Islet precursor cell (in vitro differentiated cells): ENCODE results near the gene BCL11A.

ENCODE experiments used
- DNase-seq: peaks from one replicate; pipeline ENCODE4 v3.0.0-alpha.2; 2018

BCL11A gene

GRCh38 chr2:60553495-60554073 lies at the start of gene BCL11A:
TSS of gene BCL11A (minus strand) at chr2:60553654. CDS start at chr2:60553270, 384 bp downstream.
- DNase-seq = peak; percentile 96

GRCh38 chr2:60602828-60603532 lies 49.5 kb upstream of the BCL11A start:
- no peak for DNase-seq

- DNase-seq = no peak
These were observed 48.9 kb upstream of the BCL11A start for GRCh38 chr2:60602388-60602787.

GRCh38 chr2:60598271-60598670 lies 44.8 kb upstream of the BCL11A start:
- no peak for DNase-seq

GRCh38 chr2:60597346-60597745 lies 43.9 kb upstream of the BCL11A start:
- DNase-seq = no peak

- no peak for DNase-seq
These were observed 43.0 kb upstream of the BCL11A start for GRCh38 chr2:60596411-60596810.

- DNase-seq = no peak
These were observed 42.5 kb upstream of the BCL11A start for GRCh38 chr2:60595953-60596352.

- no peak for DNase-seq
These were observed 35.6 kb upstream of the BCL11A start for GRCh38 chr2:60589104-60589503.

- no peak for DNase-seq
These were observed 32.6 kb upstream of the BCL11A start for GRCh38 chr2:60586081-60586480.

- no peak for DNase-seq
These were observed 31.8 kb upstream of the BCL11A start for GRCh38 chr2:60585276-60585675.

GRCh38 chr2:60583604-60584003 lies 30.1 kb upstream of the BCL11A start:
- no peak for DNase-seq

GRCh38 chr2:60581433-60582282 lies 28.2 kb upstream of the BCL11A start:
- peak; percentile 87 for DNase-seq

GRCh38 chr2:60577682-60578283 lies 24.3 kb upstream of the BCL11A start:
- peak; percentile 48 for DNase-seq

- peak; percentile 43 for DNase-seq
These were observed 19.8 kb upstream of the BCL11A start for GRCh38 chr2:60573251-60573650.

- peak; percentile 44 for DNase-seq
These were observed 16.8 kb upstream of the BCL11A start for GRCh38 chr2:60570251-60570650.

GRCh38 chr2:60569680-60570111 lies 16.2 kb upstream of the BCL11A start:
- peak; percentile 56 for DNase-seq

- no peak for DNase-seq
These were observed 14.7 kb upstream of the BCL11A start for GRCh38 chr2:60567919-60568768.

- no peak for DNase-seq
These were observed 13.6 kb upstream of the BCL11A start for GRCh38 chr2:60567096-60567495.

GRCh38 chr2:60565472-60565871 lies 12.0 kb upstream of the BCL11A start:
- no peak for DNase-seq

GRCh38 chr2:60560734-60561644 lies 7.5 kb upstream of the BCL11A start:
- no peak for DNase-seq

- no peak for DNase-seq
These were observed 6.4 kb upstream of the BCL11A start for GRCh38 chr2:60559880-60560279.
